ENCODE measurements around the gene FAM163A.

DNA sequence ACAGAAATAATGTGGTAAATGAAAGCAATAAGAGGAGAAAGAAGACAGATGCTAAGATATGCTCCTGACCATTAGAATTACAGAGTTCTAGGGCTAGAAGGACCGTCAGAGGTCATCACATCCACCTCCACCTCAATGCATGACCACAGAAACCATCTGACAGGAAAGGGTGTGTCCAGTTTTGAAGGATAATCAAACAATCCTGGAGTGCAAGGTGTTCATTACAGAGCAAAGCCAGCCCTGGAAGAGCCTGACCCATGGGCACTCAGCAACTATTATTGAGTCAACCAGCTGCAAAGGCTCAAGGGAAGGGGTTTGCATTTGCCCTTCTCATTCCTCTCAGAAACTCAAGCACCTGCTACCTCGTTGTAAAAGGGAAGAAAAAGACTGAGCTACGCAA, 88.1 kb downstream of the FAM163A start:
- TF ChIP-seq, protein P1, sequence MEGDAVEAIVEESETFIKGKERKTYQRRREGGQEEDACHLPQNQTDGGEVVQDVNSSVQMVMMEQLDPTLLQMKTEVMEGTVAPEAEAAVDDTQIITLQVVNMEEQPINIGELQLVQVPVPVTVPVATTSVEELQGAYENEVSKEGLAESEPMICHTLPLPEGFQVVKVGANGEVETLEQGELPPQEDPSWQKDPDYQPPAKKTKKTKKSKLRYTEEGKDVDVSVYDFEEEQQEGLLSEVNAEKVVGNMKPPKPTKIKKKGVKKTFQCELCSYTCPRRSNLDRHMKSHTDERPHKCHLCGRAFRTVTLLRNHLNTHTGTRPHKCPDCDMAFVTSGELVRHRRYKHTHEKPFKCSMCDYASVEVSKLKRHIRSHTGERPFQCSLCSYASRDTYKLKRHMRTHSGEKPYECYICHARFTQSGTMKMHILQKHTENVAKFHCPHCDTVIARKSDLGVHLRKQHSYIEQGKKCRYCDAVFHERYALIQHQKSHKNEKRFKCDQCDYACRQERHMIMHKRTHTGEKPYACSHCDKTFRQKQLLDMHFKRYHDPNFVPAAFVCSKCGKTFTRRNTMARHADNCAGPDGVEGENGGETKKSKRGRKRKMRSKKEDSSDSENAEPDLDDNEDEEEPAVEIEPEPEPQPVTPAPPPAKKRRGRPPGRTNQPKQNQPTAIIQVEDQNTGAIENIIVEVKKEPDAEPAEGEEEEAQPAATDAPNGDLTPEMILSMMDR (IDR thresholded peaks at IDR 0.05), result no peak
- TF ChIP-seq POLR2A (IDR thresholded peaks at IDR 0.05), result no peak

All from testis (tissue), 2 donors.